C4-2B (cell line): ENCODE measurements around the gene GAPDH.

Experiments
- CTCF ChIP-seq: fragments of 450-650 bp; conservative IDR thresholded peaks from 2 replicates; pipeline ENCODE4 v1.5.1; 2017; ENCODE audit warnings: mild to moderate bottlenecking
- ZFX ChIP-seq: fragments of 450-650 bp; IDR thresholded peaks from 2 replicates; pipeline ENCODE4 v1.6.1; 2017

GRCh38 chr12:6553051-6553868 lies 18.9 kb downstream of the GAPDH start:
- no peak for TF ChIP-seq CTCF
- no peak for TF ChIP-seq ZFX
